GM19463 (cell line): ENCODE results near the gene SBSN.

ENCODE experiments used
- ATAC-seq: cut with Tn5 transposase; IDR thresholded peaks from one replicate; pipeline ENCODE4 v1.9.1; 2021; ENCODE audit warnings: mild to moderate bottlenecking, moderate library complexity; ENCODE audit not compliant: unreplicated experiment

Gene SBSN

GRCh38 chr19:35509018-35509652, 19.0 kb downstream of the SBSN start:
- ATAC-seq = no peak

- no peak for ATAC-seq
Observed at GRCh38 chr19:35508129-35508528, 20.0 kb downstream of the SBSN start.

DNA sequence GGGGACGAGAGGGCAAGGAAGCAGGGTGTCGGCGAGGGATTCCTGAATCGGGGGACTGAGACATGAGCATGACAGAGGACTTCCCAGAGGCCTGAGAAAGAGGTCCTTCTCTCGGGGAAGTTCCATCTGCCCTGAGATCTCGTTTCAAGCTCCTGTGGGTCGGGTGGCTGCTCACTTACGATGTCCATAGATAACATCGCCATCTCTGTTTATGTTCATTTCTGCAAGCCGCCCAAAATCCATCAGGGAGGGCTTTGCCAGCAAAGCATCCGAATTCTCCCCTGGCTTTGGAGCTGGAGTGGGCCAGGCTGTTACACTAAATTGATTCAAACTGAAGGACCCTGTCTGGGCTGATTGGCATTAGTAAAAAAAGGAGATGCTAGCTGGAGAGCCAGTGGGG, 20.6 kb downstream of the SBSN start:
- ATAC-seq = no peak

GRCh38 chr19:35506011-35506410, 22.1 kb downstream of the SBSN start:
- no peak for ATAC-seq

DNA sequence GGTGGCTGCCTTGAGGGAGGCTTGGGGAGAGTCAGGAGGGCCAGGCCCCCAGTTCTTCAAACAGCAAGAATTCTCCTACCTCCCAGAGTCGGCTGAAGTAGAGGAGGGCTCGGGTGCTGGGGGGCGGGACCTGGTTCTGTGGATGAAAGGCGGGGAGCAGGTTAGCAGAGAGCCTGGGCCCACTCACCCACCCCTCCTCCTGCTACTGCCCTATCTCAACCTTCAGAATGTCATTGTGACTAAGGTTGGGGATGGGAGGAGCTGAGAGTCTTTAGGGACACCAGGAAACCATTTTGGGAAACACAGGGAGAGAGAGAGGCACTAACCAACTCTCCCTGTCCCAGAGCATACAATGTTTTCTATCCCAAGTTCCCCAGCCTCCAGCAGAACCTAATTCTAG, 25.4 kb downstream of the SBSN start:
- ATAC-seq = no peak

DNA sequence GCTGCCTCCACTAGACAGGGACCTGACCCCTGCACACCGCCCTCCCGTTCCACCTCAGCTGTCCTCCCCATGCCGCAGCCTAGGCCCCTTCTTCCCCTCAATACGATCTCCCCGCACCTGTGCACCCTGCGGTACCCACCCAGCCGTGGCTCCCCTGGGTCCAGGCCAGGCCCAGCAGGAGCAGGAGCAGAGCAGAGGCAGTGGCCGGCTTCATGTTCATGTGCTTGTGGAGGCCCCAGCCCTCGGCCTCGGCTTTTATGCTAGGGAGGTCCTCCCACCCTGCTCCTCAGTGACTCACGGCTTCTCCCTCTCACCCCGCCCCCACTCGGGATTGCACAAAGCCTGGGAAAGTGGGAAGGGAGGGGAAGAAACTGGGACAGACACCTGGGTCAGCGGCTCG, 26.4 kb downstream of the SBSN start:
- no peak for ATAC-seq

DNA sequence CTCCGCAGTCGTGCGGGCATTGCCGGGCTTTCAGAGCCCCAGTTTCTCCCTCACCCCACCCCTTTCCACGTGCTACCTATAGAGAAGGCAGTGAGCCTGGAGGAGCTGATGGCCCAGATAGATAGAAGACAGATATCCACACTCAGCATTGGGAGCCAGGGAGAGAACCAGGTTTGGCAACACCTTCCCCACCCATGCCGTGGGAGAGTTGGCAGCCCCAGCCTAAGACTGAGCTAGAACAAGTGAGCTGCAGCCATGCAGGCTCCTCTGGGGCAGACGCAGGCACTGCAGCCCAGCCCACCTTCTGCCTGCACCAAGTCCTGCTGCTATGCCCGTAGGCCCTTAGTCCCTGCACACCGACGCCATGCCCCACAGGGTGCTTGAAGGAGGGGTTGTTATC, 27.5 kb downstream of the SBSN start:
- no peak for ATAC-seq

GRCh38 chr19:35498984-35499527, 29.1 kb downstream of the SBSN start:
- ATAC-seq = no peak

DNA sequence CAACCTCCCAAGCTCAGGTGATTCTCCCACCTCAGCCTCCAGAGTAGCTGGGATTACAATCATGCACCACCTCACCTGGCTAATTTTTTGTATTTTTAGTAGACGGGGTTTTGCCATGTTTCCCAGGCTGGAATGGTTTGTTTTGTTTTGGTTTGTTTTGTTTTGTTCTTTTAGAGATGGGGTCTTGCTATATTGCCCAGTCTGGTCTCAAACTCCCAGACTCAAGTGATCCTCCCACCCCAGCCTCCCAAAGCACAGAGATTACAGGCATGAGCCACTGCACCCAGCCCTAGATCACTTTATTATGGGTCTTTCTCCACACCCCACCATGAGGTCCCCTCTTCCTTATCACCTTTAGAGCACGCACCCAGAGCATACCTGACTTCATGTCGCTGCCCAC, 29.9 kb downstream of the SBSN start:
- ATAC-seq = no peak

DNA sequence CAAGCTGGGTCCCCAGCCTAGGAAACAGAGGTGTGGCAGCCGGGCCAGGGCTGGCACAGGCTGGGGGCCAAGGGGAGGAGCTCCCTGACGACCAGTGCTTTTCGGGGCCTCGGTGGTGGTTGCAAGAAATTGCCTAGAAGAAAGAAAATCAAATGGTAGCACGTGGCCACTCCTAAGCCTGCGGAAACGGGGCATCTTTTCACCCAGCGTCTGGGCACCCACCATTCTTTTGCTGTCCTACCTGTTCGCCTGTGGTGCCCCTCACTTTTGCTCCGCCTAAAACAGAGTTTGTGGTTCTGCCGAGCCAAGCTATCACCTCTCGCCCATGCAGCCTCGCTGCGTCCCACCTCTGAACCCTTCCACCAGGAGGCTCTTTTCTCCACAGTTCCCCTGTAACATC, 30.7 kb downstream of the SBSN start:
- no peak for ATAC-seq

DNA sequence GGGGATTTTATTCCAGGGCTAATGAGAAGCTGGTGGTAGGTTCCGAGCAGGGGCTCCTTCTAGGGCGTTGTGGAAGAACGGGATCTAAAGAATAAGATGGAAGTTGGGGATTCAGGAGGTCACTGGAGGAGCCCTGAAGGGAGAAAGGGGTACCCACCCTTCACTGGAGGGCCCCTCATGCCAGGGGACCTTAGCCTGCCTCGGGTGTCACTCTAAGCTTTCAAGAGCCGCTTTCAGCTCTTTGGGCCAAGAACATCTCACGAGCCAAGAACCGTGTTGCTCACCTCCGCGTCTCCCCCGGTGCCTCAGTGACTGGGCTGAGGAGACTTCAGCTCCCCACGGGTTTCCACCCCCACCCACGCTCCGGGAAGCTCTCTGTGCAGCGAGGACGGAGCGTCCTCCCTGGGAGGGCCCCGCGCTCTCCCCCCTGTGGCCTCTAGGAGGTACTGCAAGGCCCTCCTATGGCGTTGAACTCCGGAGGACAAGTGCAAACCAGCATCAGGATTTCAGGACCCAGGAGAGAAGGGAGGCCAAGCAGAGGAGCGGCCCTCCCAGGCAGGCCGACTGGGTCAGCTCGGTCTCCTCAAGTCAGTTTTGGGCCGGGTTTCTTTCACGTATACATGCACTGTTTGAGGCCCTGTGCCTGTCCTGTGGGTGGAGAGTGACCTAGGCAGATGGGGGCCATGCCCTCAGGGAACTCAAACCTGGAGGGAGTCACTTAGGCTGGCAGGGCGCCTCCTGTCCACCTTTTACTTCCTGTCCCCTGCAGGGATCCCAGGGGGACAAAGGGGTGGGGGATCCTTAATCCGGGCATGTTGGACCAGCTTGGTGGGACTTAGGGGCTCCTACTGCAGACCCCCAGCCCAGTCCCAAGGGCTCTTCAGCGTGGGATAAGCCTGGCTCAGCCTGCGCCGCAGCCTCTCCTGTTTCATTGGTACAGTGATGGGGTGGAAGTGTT, 32.7 kb downstream of the SBSN start:
- no peak for ATAC-seq

- no peak for ATAC-seq
Observed at GRCh38 chr19:35493971-35494370, 34.1 kb downstream of the SBSN start.

DNA sequence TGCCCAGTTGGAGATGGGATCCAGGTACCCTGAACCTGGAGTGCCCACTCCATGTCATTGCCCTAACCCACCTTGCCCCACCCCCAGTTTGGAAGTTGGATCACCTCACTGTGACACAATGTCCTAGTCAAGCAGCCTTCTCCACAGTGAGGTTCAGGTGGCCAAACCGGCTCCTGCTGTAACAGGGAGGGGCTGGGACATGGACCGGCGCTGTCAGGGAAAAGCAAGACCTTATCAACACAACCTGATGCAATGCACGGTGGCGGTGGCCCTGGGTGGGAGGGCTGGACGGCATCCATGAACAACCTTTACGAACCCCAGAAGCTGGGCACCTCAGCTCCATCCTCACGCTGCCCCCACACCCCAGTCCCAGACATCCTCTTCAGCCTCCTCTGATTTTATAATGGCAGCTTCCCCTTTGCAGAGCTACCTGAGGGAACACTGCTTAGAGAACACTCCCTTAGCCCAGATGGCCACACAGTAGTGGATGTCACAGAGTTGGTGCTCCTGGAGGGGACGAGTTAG, 36.2 kb downstream of the SBSN start:
- no peak for ATAC-seq

DNA sequence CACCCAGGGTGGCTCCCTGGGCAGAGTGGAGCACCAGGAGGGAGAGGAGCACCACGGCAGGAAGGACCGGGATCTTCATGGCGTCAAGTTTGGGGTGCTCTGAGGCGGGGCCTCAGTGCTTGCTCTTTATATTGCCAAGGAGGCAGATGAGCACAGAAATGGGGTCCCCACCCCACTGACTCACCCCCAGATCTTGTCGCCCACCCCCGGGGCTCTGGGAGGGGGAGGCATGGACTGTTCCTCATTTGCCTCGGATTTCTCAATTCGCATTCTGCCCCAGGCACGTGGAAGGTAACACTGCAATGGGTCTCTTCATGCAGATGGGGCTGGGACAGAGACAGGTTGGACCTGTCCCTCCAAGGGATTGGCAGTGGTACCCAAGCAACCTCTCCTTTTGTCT, 37.7 kb downstream of the SBSN start, which contains the start of gene KRTDAP:
TSS of gene KRTDAP (minus strand) at position 101 of the 400 bp plus-strand sequence. CDS start at position 79, 22 bp downstream.
- ATAC-seq = no peak

DNA sequence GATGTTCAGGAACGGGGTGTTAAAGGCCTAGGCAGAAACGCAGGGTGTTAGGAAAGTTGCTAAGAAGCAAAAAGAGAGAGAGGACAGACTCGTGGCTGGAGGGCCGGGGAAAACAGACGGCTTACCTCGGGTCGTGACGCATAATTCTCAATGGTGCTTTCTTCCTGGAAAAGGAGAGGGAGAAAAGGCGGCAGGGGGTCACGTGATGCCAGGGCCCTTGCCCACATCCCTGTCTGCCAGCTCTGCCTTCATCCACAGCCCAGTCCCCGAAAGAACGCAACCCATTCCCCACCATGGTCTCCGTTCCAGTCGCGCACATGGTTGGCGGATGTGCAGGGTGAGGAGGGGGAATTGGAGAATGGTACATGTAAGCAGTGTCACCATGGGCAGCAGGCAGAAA, 39.4 kb downstream of the SBSN start:
- no peak for ATAC-seq

DNA sequence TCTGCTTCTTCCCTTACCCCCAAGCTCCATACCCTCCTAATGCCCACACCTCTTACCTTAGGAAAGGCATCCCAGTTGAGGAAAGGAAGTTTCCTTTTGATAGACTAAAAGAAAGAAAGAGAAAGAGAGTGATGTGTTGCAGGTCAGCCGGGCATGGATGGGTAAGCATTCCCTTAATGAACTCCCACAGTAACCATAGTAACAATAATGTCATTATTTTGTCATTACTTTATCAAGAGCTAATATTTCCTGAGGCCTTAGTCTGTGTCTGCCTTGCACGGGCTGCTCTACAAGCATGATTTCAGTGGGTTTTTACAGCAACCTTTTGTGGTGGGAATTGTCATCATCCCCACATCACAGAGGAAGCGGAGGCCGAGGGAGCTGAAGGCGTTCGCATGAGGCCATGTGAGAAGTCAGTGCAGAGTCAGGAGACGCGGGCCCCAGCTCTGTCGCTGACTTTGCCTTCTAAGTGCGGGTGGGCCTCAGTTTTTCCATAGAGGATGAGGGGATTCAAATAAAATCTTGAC, 40.4 kb downstream of the SBSN start:
- no peak for ATAC-seq

GRCh38 chr19:35486268-35486708, 41.8 kb downstream of the SBSN start:
- no peak for ATAC-seq

DNA sequence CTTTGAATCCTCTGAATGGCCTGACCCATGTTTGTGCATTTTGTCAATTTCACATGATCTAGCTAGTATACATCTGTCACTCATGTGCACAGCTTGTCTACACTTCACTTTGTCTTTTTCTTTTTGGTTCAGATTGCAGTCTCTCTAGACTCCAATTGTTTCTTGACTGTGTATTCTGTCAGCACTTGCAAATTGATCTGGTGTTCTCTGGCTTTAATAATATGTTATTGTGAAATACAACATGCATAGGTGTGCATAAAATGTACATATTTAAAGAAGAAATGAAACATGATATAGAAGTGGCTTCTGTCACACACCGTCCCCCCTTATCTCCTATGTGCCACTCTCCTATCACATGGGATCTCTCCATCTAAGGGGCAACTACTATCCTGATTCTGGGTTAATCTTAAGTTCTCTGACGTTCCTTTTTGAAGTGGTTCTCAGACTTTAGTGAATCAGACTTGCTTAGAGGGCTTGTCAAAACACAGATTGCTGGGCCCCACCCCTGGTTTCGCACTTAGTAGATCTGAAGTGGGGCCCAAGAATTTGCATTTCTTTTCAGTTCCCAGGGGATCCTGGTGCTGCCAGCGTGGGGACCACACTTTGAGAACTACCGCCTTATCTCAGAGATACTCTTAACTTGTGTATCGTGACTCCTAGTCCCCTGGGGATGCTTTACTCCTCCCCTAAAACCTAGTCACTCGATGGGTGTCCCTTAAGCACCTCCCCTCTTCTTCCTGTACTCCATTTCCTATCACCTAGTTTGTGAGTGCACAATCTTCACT, 43.7 kb downstream of the SBSN start:
- no peak for ATAC-seq

DNA sequence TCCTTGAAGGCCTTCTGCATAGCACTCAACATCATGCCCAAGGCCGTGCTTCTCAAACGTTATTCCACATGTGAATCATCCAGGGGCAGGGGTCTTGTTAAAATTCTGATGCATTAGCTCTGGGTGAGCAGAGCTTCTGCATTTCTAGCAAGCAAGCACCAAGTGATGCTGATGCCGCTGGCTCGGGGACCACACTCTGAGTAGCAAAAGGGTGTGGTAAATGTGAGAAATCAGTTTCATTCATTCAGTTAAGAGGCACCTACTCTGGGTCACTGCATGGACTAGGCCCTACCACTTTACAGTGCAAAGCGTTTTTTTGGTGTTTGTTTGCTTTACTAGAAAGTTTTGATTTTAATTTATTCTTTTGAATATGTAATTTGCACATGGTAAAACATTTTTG, 45.0 kb downstream of the SBSN start:
- no peak for ATAC-seq

DNA sequence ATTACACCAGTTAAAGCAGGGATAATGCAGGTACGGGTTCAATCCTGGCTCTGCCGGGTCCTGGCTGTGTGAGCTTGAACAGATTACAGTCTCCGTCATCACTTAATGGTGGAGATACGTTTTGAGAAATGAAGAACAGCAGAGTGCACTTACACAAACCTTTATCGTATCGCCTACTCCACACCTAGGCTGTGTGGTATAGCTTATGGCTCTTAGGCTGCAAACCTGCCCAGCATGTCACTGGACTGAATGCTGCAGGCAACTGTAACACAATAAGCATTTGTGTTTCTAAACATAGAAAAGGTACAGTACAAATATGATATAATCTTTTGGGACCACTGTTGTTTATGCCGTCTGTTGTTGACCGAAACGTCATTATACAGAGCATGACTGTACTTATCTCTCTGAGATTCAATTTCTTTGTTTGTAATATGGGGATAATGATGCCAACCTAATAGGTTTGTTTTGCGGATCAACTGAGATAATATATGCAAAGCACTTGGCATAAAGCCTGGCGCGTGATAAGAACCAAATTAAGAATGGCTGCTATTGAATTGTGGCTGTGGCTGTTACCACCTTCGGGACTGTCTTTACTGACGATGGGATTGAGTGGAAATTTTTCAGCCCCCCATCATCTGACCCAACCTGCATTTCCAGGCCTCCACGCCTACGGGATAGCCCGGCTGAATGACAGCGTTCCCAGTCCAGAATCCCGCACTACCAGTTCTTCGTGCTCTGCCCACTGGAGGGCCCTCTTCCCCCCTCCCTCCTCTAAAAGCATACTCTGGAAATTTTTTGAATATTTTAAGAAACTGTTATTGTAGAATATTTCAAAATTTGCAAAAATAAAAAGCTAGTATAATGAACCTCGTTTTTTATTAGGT, 49.1 kb downstream of the SBSN start:
- ATAC-seq = no peak
